ENCODE data around the gene RALGAPA2.

RALGAPA2 gene

GRCh38 chr20:20528861-20529260 is 183.6 kb downstream of the RALGAPA2 start:
- no peak for DNase-seq

GRCh38 chr20:20527661-20528060 is 184.8 kb downstream of the RALGAPA2 start:
- DNase-seq = no peak

GRCh38 chr20:20525756-20526155 is 186.7 kb downstream of the RALGAPA2 start:
- DNase-seq = no peak

- DNase-seq = no peak
Measured at GRCh38 chr20:20525214-20525613, 187.2 kb downstream of the RALGAPA2 start.

GRCh38 chr20:20524756-20525155 is 187.7 kb downstream of the RALGAPA2 start:
- DNase-seq = no peak

GRCh38 chr20:20521736-20522135 is 190.7 kb downstream of the RALGAPA2 start:
- DNase-seq = no peak

- no peak for DNase-seq
Measured at GRCh38 chr20:20520776-20521175, 191.7 kb downstream of the RALGAPA2 start.

GRCh38 chr20:20519269-20519668 is 193.2 kb downstream of the RALGAPA2 start:
- no peak for DNase-seq

GRCh38 chr20:20518263-20518662 is 194.2 kb downstream of the RALGAPA2 start:
- no peak for DNase-seq

- no peak for DNase-seq
Measured at GRCh38 chr20:20517296-20517695, 195.1 kb downstream of the RALGAPA2 start.

GRCh38 chr20:20513720-20514119 is 198.7 kb downstream of the RALGAPA2 start:
- DNase-seq = no peak

- DNase-seq = no peak
Measured at GRCh38 chr20:20505554-20505953, 206.9 kb downstream of the RALGAPA2 start.

GRCh38 chr20:20503777-20504530 is 208.5 kb downstream of the RALGAPA2 start:
- no peak for DNase-seq

- DNase-seq = no peak
Measured at GRCh38 chr20:20501128-20501527, 211.3 kb downstream of the RALGAPA2 start.

GRCh38 chr20:20500312-20500711 is 212.1 kb downstream of the RALGAPA2 start:
- DNase-seq = no peak

GRCh38 chr20:20499439-20499838 is 213.0 kb downstream of the RALGAPA2 start:
- no peak for DNase-seq

- DNase-seq = no peak
Measured at GRCh38 chr20:20498076-20498861, 214.2 kb downstream of the RALGAPA2 start.

GRCh38 chr20:20497242-20497978 is 215.0 kb downstream of the RALGAPA2 start:
- no peak for DNase-seq

- no peak for DNase-seq
Measured at GRCh38 chr20:20495729-20496503, 216.5 kb downstream of the RALGAPA2 start.

GRCh38 chr20:20493701-20494100 is 218.7 kb downstream of the RALGAPA2 start:
- no peak for DNase-seq

GRCh38 chr20:20492521-20493332 is 219.7 kb downstream of the RALGAPA2 start:
- DNase-seq = no peak

GRCh38 chr20:20491784-20492264 is 220.6 kb downstream of the RALGAPA2 start:
- no peak for DNase-seq
